Activated T-cell treated with anti-CD3 and anti-CD28 coated beads, Interleukin-2, amount 50 U/mL, for 72 hours (primary cell): ENCODE measurements around the gene CWF19L1. TPM values are rescaled to one million over a fixed set of nuclear protein-coding genes. Genes with fewer than 3 reads are reported as not detected.
"Not testable (repeated sequence)": the region's sequence is repeated elsewhere in the genome, so short reads cannot be mapped to it uniquely, and the experiment has no call there.

Source experiments
- ATAC-seq, 2 donors: fragments of 150-1000 bp; cut with Tn5 transposase; replicated peaks in 1 of 2; 2 replicates each; pipeline ENCODE4 v1.10.0; 2021; ENCODE audit warnings: moderate library complexity in 2 of 2, mild to moderate bottlenecking in 1 of 2
- DNase-seq, 2 donors: peaks; one replicate each; pipeline ENCODE4 v3.0.0; 2021 to 2022; ENCODE audit warnings: mixed read lengths in 1 of 2
- H3K27ac Mint-ChIP-seq: one replicate; pipeline ENCODE4 v1.8.0; 2022; ENCODE audit warnings: mild to moderate bottlenecking, moderate library complexity, mixed read lengths
- H3K27me3 Mint-ChIP-seq: one replicate; pipeline ENCODE4 v1.8.0; 2022; ENCODE audit warnings: low read depth, mixed read lengths
- H3K36me3 Mint-ChIP-seq, 2 donors: one replicate each; pipeline ENCODE4 v1.8.0; 2022; ENCODE audit warnings: mixed read lengths in 2 of 2, mild to moderate bottlenecking in 1 of 2; ENCODE audit not compliant: insufficient read depth in 2 of 2
- H3K4me1 Mint-ChIP-seq: one replicate; pipeline ENCODE4 v1.8.0; 2022; ENCODE audit warnings: low read depth, mixed read lengths
- H3K4me3 Mint-ChIP-seq, 2 donors: one replicate each; pipeline ENCODE4 v1.8.0; 2022; ENCODE audit warnings: mild to moderate bottlenecking in 2 of 2, mixed read lengths in 2 of 2, moderate library complexity in 2 of 2
- H3K9me3 Mint-ChIP-seq, 2 donors: one replicate each; pipeline ENCODE4 v1.8.0; 2022; ENCODE audit warnings: mixed read lengths in 2 of 2
- total RNA-seq, 2 donors: library from RNA; stranded (reverse); gene quantifications; one replicate each; pipeline ENCODE4 v1.2.3, GENCODE V29; 2022

CWF19L1 gene
- total RNA-seq, 2 donors from 2014 or later, result 54.4 to 73.1 TPM

- Mint-ChIP-seq H3K4me3 (no peak overlapping the region), H3K27ac (no peak overlapping the region), H3K36me3 (peaks cover 6 to 8% of the 10 kb centered on the region in 2 donors), H3K27me3 (no peaks in the 10 kb centered on the region), H3K9me3 (no peaks in the 10 kb centered on the region), H3K4me1 (peaks cover 29% of the 10 kb centered on the region)
- DNase-seq (no peak), ATAC-seq (no peak)
These were observed 20.8 kb upstream of the CWF19L1 start for GRCh38 chr10:100288196-100288595.

DNA sequence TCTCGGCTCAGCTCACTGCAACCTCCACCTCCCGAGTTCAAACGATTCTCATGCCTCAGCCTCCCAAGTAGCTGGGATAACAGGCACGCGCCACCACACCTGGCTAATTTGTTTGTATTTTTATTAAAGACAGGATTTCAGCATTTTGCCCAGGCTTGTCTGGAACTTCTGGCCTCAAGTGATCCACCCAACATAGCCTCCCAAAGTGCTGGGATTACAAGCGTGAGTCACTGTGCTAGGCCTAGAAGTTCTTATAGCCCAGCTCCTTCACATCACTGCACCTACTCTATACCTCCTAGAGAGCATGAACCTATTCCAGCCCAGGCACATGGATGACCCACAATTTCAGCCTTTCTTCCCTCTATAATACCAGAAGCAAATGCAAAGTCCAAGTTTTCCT is 20.3 kb upstream of the CWF19L1 start:
- H3K4me3 Mint-ChIP-seq, result peak overlapping the region; percentile 96 to 98
- H3K27me3 Mint-ChIP-seq, result no peaks in the 10 kb centered on the region
- peak overlapping the region; percentile 10 for H3K27ac Mint-ChIP-seq
- no peaks in the 10 kb centered on the region for H3K9me3 Mint-ChIP-seq
- peaks cover 6 to 8% of the 10 kb centered on the region in 2 donors for H3K36me3 Mint-ChIP-seq
- no peak for DNase-seq
- no peak for ATAC-seq
- peaks cover 29% of the 10 kb centered on the region for H3K4me1 Mint-ChIP-seq

DNA sequence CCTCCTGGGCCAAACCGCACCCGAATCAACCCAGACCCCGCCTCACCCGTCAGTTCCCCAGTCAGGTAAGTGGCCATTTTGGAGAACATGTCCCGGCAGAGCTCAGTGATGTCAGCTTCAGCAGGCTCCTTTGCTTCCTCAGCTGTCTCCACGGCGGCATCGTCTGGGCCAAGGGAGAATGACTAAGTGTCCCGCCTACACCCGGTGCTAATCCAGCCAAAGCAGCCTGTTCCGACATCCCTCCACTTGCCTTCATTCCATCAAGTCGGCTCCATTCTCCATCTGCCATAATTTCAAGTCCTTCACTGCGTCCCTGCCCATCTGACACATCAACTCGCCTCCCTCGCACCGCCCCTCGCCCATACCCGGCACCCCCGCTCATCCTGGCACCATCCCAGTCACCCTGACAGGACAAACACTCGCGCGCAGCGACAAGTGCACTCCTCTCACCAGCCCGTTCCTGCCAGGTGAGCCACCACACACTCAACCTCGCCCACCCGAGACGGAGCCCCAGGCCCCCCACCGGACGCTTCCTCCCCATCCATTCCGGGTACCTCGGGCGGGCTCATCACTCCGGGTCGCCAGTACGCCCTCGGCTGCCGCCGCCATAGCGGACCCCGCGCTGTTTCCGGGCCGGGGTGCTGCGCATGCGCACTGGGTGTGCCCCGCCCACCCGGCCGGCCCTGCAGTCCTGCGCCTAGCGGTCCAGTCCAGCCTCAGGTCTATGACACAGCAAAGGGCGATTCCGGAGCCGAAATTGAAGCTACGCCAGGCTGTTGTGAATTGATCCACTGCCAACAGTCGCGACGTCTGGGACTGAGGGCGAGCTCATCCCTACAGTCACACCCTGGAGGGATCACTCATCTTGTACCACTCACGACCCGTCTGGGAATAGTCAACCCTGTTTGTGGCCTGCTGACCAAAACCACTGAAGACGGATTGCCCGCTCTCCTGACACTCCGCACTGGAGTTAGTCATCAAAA is 18.9 kb upstream of the CWF19L1 start, which contains the start of gene BLOC1S2:
Gene BLOC1S2, minus strand, starts transcription at position 630 of the 983 bp plus-strand sequence. Its CDS starts 21 bp downstream, at position 609.
- H3K27me3 Mint-ChIP-seq, result no peaks in the 10 kb centered on the region
- H3K36me3 Mint-ChIP-seq, result peaks cover 6 to 8% of the 10 kb centered on the region in 2 donors

GRCh38 chr10:100285326-100285725 is 17.9 kb upstream of the CWF19L1 start:
- Mint-ChIP-seq H3K27ac (peak overlapping the region; percentile 98), H3K36me3 (peaks cover 8 to 13% of the 10 kb centered on the region in 2 donors), H3K4me1 (peaks cover 29% of the 10 kb centered on the region), H3K4me3 (peak overlapping the region; percentile 96 to 98)
- not testable (repeated sequence) for ATAC-seq, DNase-seq, H3K27me3 Mint-ChIP-seq, H3K9me3 Mint-ChIP-seq

More for the DNA sequence above, 18.9 kb upstream of the CWF19L1 start, which contains the start of gene BLOC1S2:
- Mint-ChIP-seq H3K27ac (peak within 1 kb of the TSS; percentile 98), H3K4me3 (peak within 1 kb of the TSS; percentile 96 to 98), H3K9me3 (no peaks in the 10 kb centered on the region), H3K4me1 (peaks cover 29% of the 10 kb centered on the region)
- DNase-seq (peak; percentile 88 to 96), ATAC-seq (peak; percentile 92)

- no peaks in the 10 kb centered on the region for H3K27me3 Mint-ChIP-seq
These were observed 15.5 kb upstream of the CWF19L1 start for GRCh38 chr10:100282907-100283306.

GRCh38 chr10:100276971-100277370 is 9.5 kb upstream of the CWF19L1 start:
- not testable (repeated sequence) for H3K27ac Mint-ChIP-seq, H3K4me3 Mint-ChIP-seq, H3K27me3 Mint-ChIP-seq, ATAC-seq, H3K9me3 Mint-ChIP-seq, H3K4me1 Mint-ChIP-seq, DNase-seq
- peaks cover 2 to 26% of the 10 kb centered on the region in 2 donors for H3K36me3 Mint-ChIP-seq

More at GRCh38 chr10:100282907-100283306, 15.5 kb upstream of the CWF19L1 start:
- Mint-ChIP-seq H3K36me3 (peaks cover 8 to 26% of the 10 kb centered on the region in 2 donors), H3K4me1 (peaks cover 29% of the 10 kb centered on the region), H3K27ac (no peak overlapping the region), H3K4me3 (no peak overlapping the region), H3K9me3 (no peaks in the 10 kb centered on the region)
- no peak for ATAC-seq
- no peak for DNase-seq

GRCh38 chr10:100265821-100266485 is 1.5 kb downstream of the CWF19L1 start:
- no peaks in the 10 kb centered on the region for H3K9me3 Mint-ChIP-seq
- DNase-seq, result no peak
- H3K4me1 Mint-ChIP-seq, result peaks cover 27% of the 10 kb centered on the region
- H3K27me3 Mint-ChIP-seq, result no peaks in the 10 kb centered on the region
- peaks cover 4 to 12% of the 10 kb centered on the region in 2 donors for H3K36me3 Mint-ChIP-seq
- no peak for ATAC-seq
- H3K4me3 Mint-ChIP-seq, result peak overlapping the region; percentile 97 to 99
- peak overlapping the region; percentile 76 for H3K27ac Mint-ChIP-seq

DNA sequence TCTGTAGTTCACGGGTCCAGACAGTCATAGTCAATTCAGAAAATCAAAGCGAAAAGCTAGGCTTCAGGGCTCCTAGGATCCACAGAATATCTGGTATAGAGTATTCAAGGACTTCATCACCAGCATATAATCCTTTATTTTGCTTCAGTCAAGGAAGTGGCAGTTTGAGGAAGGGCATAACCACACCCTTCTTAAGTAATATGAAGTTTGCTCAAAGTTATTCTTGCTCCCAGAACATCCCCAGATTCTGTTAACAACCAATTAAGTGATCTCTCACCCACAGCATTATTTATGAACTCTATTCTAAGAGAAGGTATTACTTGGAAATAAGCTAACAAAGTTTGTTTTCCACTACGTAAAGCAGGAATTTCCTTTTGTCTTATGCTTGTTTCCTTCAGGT is 13.2 kb downstream of the CWF19L1 start:
- H3K27me3 Mint-ChIP-seq, result no peaks in the 10 kb centered on the region
- no peaks in the 10 kb centered on the region for H3K9me3 Mint-ChIP-seq
- no peak overlapping the region for H3K27ac Mint-ChIP-seq
- no peak for DNase-seq
- H3K36me3 Mint-ChIP-seq, result peaks cover 8 to 39% of the 10 kb centered on the region in 2 donors
- no peak overlapping the region for H3K4me3 Mint-ChIP-seq
- no peak for ATAC-seq
- no peaks in the 10 kb centered on the region for H3K4me1 Mint-ChIP-seq

DNA sequence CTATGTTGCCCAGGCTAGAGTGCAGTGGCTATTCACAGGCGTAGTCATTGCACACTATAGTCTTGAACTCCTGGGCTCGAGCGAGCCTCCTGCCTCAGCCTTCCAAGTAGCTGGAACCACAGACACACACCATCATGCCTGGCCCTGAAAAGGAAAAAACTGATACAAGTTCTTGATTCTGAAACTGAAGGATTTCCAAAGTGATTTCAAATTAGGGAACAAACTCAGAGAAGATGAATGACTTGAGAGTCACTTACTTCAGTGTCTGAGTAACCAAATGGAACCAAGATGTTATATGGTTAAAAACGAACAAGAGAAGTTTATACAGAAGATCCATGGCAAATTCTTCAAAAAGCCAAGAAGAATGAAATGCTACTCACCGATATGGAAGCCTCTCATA is 14.4 kb downstream of the CWF19L1 start:
- ATAC-seq (no peak), DNase-seq (no peak)
- no peaks in the 10 kb centered on the region for H3K27me3 Mint-ChIP-seq
- H3K4me3 Mint-ChIP-seq, result no peak overlapping the region
- no peak overlapping the region for H3K27ac Mint-ChIP-seq
- no peaks in the 10 kb centered on the region for H3K9me3 Mint-ChIP-seq
- peaks cover 6 to 35% of the 10 kb centered on the region in 2 donors for H3K36me3 Mint-ChIP-seq
- H3K4me1 Mint-ChIP-seq, result no peaks in the 10 kb centered on the region

GRCh38 chr10:100248820-100249219 is 18.6 kb downstream of the CWF19L1 start:
- Mint-ChIP-seq H3K27ac (no peak overlapping the region), H3K36me3 (peaks cover 3 to 27% of the 10 kb centered on the region in 2 donors)
- no peak for ATAC-seq

DNA sequence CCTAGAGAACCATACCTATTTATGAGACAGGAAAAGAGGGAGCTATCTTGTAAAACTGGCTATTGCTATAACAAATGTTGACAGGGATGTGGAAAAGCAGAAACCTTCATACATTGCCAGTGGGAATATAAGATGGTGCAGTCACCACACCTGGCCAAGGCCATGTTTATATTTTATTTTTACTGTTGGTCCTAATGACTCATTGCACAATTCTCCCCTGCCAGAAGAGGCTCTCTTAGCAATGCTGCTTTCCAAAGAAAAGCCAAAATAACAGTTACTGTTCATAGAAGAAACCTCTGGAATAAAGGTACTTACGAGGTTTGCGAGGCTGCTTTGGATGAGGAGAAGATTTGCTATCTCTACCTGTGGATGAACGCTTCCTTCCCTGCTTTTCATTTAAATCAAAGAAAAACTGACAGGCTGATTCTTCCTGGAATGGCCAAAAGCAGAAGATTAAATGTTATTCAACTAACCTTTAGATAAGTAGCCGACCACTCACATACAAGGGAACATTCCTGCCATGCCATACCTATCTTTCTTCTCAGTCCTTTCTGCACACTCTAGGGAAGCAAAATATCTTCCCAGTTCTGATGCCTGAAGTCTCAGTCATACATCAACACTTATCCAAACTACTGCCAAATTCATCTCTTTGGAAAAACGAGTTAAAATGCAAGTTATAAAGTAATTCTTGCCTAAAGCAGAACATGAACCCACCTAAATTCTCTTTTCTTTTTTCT is 21.8 kb downstream of the CWF19L1 start:
- Mint-ChIP-seq H3K27ac (peak overlapping the region; percentile 4), H3K9me3 (no peaks in the 10 kb centered on the region), H3K4me1 (no peaks in the 10 kb centered on the region), H3K27me3 (no peaks in the 10 kb centered on the region), H3K36me3 (peaks cover 0 to 19% of the 10 kb centered on the region in 2 donors), H3K4me3 (no peak overlapping the region)
- DNase-seq, result no peak
- no peak for ATAC-seq

More at GRCh38 chr10:100248820-100249219, 18.6 kb downstream of the CWF19L1 start:
- H3K4me3 Mint-ChIP-seq, result no peak overlapping the region
- H3K9me3 Mint-ChIP-seq, result no peaks in the 10 kb centered on the region
- H3K27me3 Mint-ChIP-seq, result no peaks in the 10 kb centered on the region
- DNase-seq, result no peak
- H3K4me1 Mint-ChIP-seq, result no peaks in the 10 kb centered on the region

DNA sequence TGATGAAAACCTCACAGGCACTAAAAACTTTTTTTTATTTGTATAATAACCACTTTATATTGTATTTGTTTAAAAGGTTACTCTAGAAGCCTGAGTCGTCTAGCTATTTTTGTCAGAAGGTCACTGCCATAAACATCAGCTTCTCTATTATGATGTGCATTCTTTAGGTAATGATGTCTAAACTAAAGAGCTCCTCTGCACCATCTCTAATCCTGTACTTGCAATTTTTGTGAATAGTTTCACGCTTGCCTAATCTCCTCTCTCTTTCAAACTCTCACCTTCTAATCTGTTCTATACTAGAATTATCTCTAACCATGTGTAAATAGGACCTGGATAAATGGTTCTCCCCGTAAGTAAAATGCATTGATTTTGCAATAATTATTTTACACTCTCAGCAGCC is 27.6 kb downstream of the CWF19L1 start:
- H3K36me3 Mint-ChIP-seq, result peaks cover 3 to 22% of the 10 kb centered on the region in 2 donors
- no peak overlapping the region for H3K4me3 Mint-ChIP-seq
- no peaks in the 10 kb centered on the region for H3K27me3 Mint-ChIP-seq
- DNase-seq (no peak), ATAC-seq (no peak)
- H3K4me1 Mint-ChIP-seq, result no peaks in the 10 kb centered on the region
- peak overlapping the region; percentile 46 for H3K27ac Mint-ChIP-seq
- no peaks in the 10 kb centered on the region for H3K9me3 Mint-ChIP-seq
